WTC11 (cell line): Measurements from ENCODE around the gene CELSR1. TPM values are rescaled to one million over a fixed set of nuclear protein-coding genes. Genes with fewer than 3 reads are reported as not detected.

Experiments used
- ATAC-seq: fragments of 200-7000 bp; cut with Tn5 transposase; 2 replicates; pipeline ENCODE4 v1.10.0; 2021; ENCODE audit warnings: mild to moderate bottlenecking, moderate library complexity
- CTCF ChIA-PET: fragments of 300-600 bp; sonication (Branson Sonifier 250); formaldehyde crosslinking; loops from one replicate; lab custom pipeline; 2021; ENCODE audit warnings: antibody characterized with exemption; lab: Charles Lee
- POLR2A ChIA-PET: fragments of 350-600 bp; sonication (Branson Sonifier 250); formaldehyde crosslinking; loops from one replicate; lab custom pipeline; 2021; ENCODE audit warnings: antibody characterized with exemption; lab: Charles Lee
- DNase-seq: peaks from one replicate; pipeline ENCODE4 v3.0.0; 2021; ENCODE audit warnings: low spot score
- H3K27ac Mint-ChIP-seq: 2 replicates; pipeline ENCODE4 v1.8.0; 2021; ENCODE audit warnings: mixed read lengths
- H3K27me3 Mint-ChIP-seq: 2 replicates; pipeline ENCODE4 v1.8.0; 2021; ENCODE audit warnings: low read depth, mild to moderate bottlenecking, moderate library complexity, mixed read lengths
- H3K36me3 Mint-ChIP-seq: 2 replicates; pipeline ENCODE4 v1.8.0; 2021; ENCODE audit warnings: mixed read lengths
- H3K4me1 Mint-ChIP-seq: 2 replicates; pipeline ENCODE4 v1.8.0; 2022; ENCODE audit warnings: mixed read lengths
- H3K4me3 Mint-ChIP-seq: 2 replicates; pipeline ENCODE4 v1.8.0; 2021; ENCODE audit warnings: mild to moderate bottlenecking, moderate library complexity, mixed read lengths
- H3K9me3 Mint-ChIP-seq: 2 replicates; pipeline ENCODE4 v1.8.0; 2021; ENCODE audit warnings: mixed read lengths
- ATF1 ChIP-seq: sonication (generic); formaldehyde crosslinking; IDR thresholded peaks from 2 replicates; pipeline ENCODE4 v1.8.1; 2023; ENCODE audit warnings: mild to moderate bottlenecking, moderate library complexity, missing genetic modification reagents
- CBFB ChIP-seq: sonication (generic); formaldehyde crosslinking; IDR thresholded peaks from 2 replicates; pipeline ENCODE4 v1.8.1; 2022; ENCODE audit warnings: mild to moderate bottlenecking, low read depth, missing genetic modification reagents
- EMX1 ChIP-seq: fragments of 250-450 bp; sonication (Bioruptor Pico); IDR thresholded peaks from 2 replicates; pipeline ENCODE4 v1.8.0; 2021; ENCODE audit warnings: mild to moderate bottlenecking
- FOXJ3 ChIP-seq: sonication (generic); formaldehyde crosslinking; IDR thresholded peaks from 2 replicates; pipeline ENCODE4 v1.9.0; 2021; ENCODE audit warnings: missing genetic modification reagents, mild to moderate bottlenecking, borderline replicate concordance
- JAZF1 ChIP-seq: fragments of 250-450 bp; sonication (Bioruptor Pico); IDR thresholded peaks from 2 replicates; pipeline ENCODE4 v1.9.0; 2021; ENCODE audit warnings: moderate library complexity, mild to moderate bottlenecking, inconsistent platforms
- KAT7 ChIP-seq: sonication (generic); formaldehyde crosslinking; IDR thresholded peaks from 2 replicates; pipeline ENCODE4 v1.8.1; 2023; ENCODE audit warnings: missing genetic modification reagents, mild to moderate bottlenecking, borderline replicate concordance
- MYBL2 ChIP-seq: sonication (generic); formaldehyde crosslinking; IDR thresholded peaks from 2 replicates; pipeline ENCODE4 v1.8.1; 2023; ENCODE audit warnings: mild to moderate bottlenecking, moderate library complexity, missing genetic modification reagents
- NFYB ChIP-seq: sonication (generic); formaldehyde crosslinking; conservative IDR thresholded peaks from 2 replicates; pipeline ENCODE4 v1.8.0; 2022; ENCODE audit warnings: low read depth, missing genetic modification reagents
- SMAD3 ChIP-seq: sonication (generic); formaldehyde crosslinking; IDR thresholded peaks from 2 replicates; pipeline ENCODE4 v1.8.0; 2022; ENCODE audit warnings: missing genetic modification reagents, mild to moderate bottlenecking, borderline replicate concordance
- SP1 ChIP-seq: sonication (generic); formaldehyde crosslinking; conservative IDR thresholded peaks from 2 replicates; pipeline ENCODE4 v1.8.1; 2022; ENCODE audit warnings: missing genetic modification reagents
- ZNF396 ChIP-seq: fragments of 250-450 bp; sonication (Bioruptor Pico); IDR thresholded peaks from 2 replicates; pipeline ENCODE4 v1.8.0; 2021; ENCODE audit warnings: mild to moderate bottlenecking, moderate library complexity, borderline replicate concordance
- ZNF671 ChIP-seq: fragments of 250-450 bp; sonication (Bioruptor Pico); IDR thresholded peaks from 2 replicates; pipeline ENCODE4 v1.8.0; 2021; ENCODE audit warnings: mild to moderate bottlenecking
- total RNA-seq: library from RNA; stranded (reverse); gene quantifications from 3 replicates; pipeline ENCODE4 v1.2.3, GENCODE V29; 2021
- TF ChIP-seq, protein P1 (sequence below): sonication (generic); formaldehyde crosslinking; IDR thresholded peaks from 2 replicates; pipeline ENCODE4 v1.8.1; 2022; ENCODE audit warnings: mild to moderate bottlenecking, missing genetic modification reagents, moderate library complexity, borderline replicate concordance
- TF ChIP-seq, protein P2 (sequence below): sonication (generic); formaldehyde crosslinking; IDR thresholded peaks from 2 replicates; pipeline ENCODE4 v1.8.1; 2023; ENCODE audit warnings: mild to moderate bottlenecking, moderate library complexity, missing genetic modification reagents
- TF ChIP-seq, protein P3 (sequence below): sonication (generic); formaldehyde crosslinking; IDR thresholded peaks from 2 replicates; pipeline ENCODE4 v1.8.0; 2022; ENCODE audit warnings: missing genetic modification reagents
- TF ChIP-seq, protein P4 (sequence below): sonication (generic); formaldehyde crosslinking; IDR thresholded peaks from 2 replicates; pipeline ENCODE4 v1.8.0; 2022; ENCODE audit warnings: mild to moderate bottlenecking, missing genetic modification reagents
- TF ChIP-seq, protein P5 (sequence below): sonication (generic); formaldehyde crosslinking; IDR thresholded peaks from 2 replicates; pipeline ENCODE4 v1.8.0; 2022; ENCODE audit warnings: mild to moderate bottlenecking, missing genetic modification reagents
- TF ChIP-seq, protein P6 (sequence below): fragments of 250-450 bp; sonication (Bioruptor Pico); IDR thresholded peaks from 2 replicates; pipeline ENCODE4 v1.9.0; 2021; ENCODE audit warnings: mild to moderate bottlenecking
- TF ChIP-seq, protein P7 (sequence below): sonication (generic); formaldehyde crosslinking; IDR thresholded peaks from 2 replicates; pipeline ENCODE4 v1.8.1; 2023; ENCODE audit warnings: mild to moderate bottlenecking, missing genetic modification reagents, moderate library complexity
- TF ChIP-seq, protein P8 (sequence below): sonication (generic); formaldehyde crosslinking; IDR thresholded peaks from 2 replicates; pipeline ENCODE4 v1.8.1; 2022; ENCODE audit warnings: low read depth, mild to moderate bottlenecking, moderate library complexity, missing genetic modification reagents, borderline replicate concordance

CELSR1 gene
- total RNA-seq, 1 experiment from 2014 or later = 16.8 TPM

DNA sequence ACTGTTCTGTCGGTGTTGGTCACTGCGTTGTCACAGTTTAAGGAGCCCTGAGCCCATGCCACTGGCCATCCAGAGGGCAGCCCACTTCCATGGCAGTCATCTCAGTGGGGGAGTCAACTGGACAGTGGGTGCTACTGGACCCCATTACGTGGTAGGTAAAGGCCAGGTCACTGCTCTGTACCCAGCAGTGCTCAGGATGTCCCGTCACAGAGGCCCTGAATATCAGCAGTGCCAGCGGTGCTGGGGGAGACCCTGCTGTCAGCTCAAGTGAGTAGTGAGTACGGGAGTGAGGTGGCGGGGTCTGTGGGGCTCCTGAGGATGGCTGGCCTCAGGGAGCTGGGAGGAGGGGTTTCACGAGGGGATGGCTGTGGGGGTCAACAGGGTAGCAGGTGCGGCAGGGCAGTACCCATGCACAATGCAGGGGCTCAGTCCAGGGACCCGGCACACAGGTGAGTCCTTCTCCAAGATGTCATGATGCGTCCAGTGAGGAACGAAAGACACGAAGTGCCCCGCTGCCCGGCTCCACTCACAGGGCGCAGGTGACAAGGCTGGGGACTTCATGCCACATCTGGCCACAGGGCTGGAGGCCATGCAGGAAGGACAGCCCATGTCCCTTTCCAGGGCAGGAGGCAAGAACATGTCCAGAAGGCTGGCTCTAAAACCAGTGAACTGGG lies 27.9 kb downstream of the CELSR1 start:
- H3K27ac Mint-ChIP-seq = no peak overlapping the region; the same call in 1 of the 2 replicates
- CTCF ChIA-PET = interaction anchor here (1.2 to 1.6 kb wide), 4 partner anchors 9 to 142 kb away, joined by 3 to 10 read pairs (median 4); no protein-coding TSS in a partner anchor
- no peaks in the 10 kb centered on the region for H3K9me3 Mint-ChIP-seq
- no peaks in the 10 kb centered on the region for H3K27me3 Mint-ChIP-seq
- H3K36me3 Mint-ChIP-seq = no peaks in the 10 kb centered on the region
- no peak overlapping the region for H3K4me3 Mint-ChIP-seq
- POLR2A ChIA-PET = interaction anchor here (0.6 to 1.0 kb wide), 2 partner anchors 25 to 131 kb away, joined by 3 to 11 read pairs; no protein-coding TSS in a partner anchor
- DNase-seq = no peak
- TF ChIP-seq FOXJ3 (CRISPR knock-in tag) = no peak
- TF ChIP-seq, protein P1, sequence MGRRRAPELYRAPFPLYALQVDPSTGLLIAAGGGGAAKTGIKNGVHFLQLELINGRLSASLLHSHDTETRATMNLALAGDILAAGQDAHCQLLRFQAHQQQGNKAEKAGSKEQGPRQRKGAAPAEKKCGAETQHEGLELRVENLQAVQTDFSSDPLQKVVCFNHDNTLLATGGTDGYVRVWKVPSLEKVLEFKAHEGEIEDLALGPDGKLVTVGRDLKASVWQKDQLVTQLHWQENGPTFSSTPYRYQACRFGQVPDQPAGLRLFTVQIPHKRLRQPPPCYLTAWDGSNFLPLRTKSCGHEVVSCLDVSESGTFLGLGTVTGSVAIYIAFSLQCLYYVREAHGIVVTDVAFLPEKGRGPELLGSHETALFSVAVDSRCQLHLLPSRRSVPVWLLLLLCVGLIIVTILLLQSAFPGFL (CRISPR knock-in tag) = no peak
- TF ChIP-seq CBFB (CRISPR knock-in tag) = no peak
- TF ChIP-seq ZNF396 (CRISPR knock-in tag) = no peak
- TF ChIP-seq SP1 (CRISPR knock-in tag) = no peak
- TF ChIP-seq, protein P2, sequence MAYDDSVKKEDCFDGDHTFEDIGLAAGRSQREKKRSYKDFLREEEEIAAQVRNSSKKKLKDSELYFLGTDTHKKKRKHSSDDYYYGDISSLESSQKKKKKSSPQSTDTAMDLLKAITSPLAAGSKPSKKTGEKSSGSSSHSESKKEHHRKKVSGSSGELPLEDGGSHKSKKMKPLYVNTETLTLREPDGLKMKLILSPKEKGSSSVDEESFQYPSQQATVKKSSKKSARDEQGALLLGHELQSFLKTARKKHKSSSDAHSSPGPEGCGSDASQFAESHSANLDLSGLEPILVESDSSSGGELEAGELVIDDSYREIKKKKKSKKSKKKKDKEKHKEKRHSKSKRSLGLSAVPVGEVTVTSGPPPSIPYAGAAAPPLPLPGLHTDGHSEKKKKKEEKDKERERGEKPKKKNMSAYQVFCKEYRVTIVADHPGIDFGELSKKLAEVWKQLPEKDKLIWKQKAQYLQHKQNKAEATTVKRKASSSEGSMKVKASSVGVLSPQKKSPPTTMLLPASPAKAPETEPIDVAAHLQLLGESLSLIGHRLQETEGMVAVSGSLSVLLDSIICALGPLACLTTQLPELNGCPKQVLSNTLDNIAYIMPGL (CRISPR knock-in tag) = no peak
- TF ChIP-seq, protein P3, sequence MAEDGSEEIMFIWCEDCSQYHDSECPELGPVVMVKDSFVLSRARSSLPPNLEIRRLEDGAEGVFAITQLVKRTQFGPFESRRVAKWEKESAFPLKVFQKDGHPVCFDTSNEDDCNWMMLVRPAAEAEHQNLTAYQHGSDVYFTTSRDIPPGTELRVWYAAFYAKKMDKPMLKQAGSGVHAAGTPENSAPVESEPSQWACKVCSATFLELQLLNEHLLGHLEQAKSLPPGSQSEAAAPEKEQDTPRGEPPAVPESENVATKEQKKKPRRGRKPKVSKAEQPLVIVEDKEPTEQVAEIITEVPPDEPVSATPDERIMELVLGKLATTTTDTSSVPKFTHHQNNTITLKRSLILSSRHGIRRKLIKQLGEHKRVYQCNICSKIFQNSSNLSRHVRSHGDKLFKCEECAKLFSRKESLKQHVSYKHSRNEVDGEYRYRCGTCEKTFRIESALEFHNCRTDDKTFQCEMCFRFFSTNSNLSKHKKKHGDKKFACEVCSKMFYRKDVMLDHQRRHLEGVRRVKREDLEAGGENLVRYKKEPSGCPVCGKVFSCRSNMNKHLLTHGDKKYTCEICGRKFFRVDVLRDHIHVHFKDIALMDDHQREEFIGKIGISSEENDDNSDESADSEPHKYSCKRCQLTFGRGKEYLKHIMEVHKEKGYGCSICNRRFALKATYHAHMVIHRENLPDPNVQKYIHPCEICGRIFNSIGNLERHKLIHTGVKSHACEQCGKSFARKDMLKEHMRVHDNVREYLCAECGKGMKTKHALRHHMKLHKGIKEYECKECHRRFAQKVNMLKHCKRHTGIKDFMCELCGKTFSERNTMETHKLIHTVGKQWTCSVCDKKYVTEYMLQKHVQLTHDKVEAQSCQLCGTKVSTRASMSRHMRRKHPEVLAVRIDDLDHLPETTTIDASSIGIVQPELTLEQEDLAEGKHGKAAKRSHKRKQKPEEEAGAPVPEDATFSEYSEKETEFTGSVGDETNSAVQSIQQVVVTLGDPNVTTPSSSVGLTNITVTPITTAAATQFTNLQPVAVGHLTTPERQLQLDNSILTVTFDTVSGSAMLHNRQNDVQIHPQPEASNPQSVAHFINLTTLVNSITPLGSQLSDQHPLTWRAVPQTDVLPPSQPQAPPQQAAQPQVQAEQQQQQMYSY (CRISPR knock-in tag) = no peak
- no peak for TF ChIP-seq MYBL2 (CRISPR knock-in tag)
- TF ChIP-seq, protein P4, sequence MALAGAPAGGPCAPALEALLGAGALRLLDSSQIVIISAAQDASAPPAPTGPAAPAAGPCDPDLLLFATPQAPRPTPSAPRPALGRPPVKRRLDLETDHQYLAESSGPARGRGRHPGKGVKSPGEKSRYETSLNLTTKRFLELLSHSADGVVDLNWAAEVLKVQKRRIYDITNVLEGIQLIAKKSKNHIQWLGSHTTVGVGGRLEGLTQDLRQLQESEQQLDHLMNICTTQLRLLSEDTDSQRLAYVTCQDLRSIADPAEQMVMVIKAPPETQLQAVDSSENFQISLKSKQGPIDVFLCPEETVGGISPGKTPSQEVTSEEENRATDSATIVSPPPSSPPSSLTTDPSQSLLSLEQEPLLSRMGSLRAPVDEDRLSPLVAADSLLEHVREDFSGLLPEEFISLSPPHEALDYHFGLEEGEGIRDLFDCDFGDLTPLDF (CRISPR knock-in tag) = no peak
- TF ChIP-seq, protein P5, sequence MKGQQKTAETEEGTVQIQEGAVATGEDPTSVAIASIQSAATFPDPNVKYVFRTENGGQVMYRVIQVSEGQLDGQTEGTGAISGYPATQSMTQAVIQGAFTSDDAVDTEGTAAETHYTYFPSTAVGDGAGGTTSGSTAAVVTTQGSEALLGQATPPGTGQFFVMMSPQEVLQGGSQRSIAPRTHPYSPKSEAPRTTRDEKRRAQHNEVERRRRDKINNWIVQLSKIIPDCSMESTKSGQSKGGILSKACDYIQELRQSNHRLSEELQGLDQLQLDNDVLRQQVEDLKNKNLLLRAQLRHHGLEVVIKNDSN (CRISPR knock-in tag) = no peak
- TF ChIP-seq, protein P6, sequence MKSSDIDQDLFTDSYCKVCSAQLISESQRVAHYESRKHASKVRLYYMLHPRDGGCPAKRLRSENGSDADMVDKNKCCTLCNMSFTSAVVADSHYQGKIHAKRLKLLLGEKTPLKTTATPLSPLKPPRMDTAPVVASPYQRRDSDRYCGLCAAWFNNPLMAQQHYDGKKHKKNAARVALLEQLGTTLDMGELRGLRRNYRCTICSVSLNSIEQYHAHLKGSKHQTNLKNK (CRISPR knock-in tag) = no peak
- ATAC-seq = no peak
- peaks cover 21% of the 10 kb centered on the region for H3K4me1 Mint-ChIP-seq

DNA sequence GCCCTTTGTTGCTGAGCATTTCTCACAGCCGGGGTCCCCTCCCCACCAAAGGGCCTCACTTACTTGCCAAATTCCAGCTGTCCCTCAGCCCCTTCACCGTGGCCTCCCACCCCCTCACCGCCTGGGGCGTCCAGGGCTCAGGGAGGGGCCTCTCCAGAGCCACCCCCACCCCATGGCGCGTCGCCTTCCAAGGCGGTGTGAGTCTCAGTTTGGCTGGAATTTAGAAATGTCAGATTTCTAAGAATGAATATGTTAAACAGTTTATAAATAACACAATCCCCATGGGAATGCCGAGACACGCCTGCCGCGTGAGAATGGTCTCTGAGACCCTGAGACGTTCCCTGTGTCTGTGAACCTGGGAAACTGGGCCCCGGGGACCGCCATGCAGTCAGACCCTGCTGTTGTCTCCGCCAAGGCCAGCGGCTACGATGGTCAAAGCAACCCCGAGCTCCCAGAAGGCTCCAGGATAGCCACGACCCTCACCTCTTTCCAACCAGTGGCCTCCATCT lies 28.9 kb downstream of the CELSR1 start:
- no peak for ATAC-seq
- no peak for DNase-seq
- no peaks in the 10 kb centered on the region for H3K27me3 Mint-ChIP-seq
- POLR2A ChIA-PET = no interaction called here
- H3K4me3 Mint-ChIP-seq = no peak overlapping the region
- H3K4me1 Mint-ChIP-seq = peaks cover 21% of the 10 kb centered on the region
- 0 out of 2 replicates have a peak overlapping the region, but pooled peaks have one; percentile 55 for H3K27ac Mint-ChIP-seq
- CTCF ChIA-PET = interaction anchor here (1.1 kb wide), 1 partner anchor 141 kb away, joined by 3 read pairs; no protein-coding TSS in a partner anchor
- no peaks in the 10 kb centered on the region for H3K36me3 Mint-ChIP-seq
- no peaks in the 10 kb centered on the region for H3K9me3 Mint-ChIP-seq
- TF ChIP-seq, protein P7, sequence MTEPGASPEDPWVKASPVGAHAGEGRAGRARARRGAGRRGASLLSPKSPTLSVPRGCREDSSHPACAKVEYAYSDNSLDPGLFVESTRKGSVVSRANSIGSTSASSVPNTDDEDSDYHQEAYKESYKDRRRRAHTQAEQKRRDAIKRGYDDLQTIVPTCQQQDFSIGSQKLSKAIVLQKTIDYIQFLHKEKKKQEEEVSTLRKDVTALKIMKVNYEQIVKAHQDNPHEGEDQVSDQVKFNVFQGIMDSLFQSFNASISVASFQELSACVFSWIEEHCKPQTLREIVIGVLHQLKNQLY (CRISPR knock-in tag) = no peak
- TF ChIP-seq ATF1 (CRISPR knock-in tag) = no peak
- TF ChIP-seq CBFB (CRISPR knock-in tag) = no peak
- no peak for TF ChIP-seq SMAD3 (CRISPR knock-in tag)
- TF ChIP-seq, protein P8, sequence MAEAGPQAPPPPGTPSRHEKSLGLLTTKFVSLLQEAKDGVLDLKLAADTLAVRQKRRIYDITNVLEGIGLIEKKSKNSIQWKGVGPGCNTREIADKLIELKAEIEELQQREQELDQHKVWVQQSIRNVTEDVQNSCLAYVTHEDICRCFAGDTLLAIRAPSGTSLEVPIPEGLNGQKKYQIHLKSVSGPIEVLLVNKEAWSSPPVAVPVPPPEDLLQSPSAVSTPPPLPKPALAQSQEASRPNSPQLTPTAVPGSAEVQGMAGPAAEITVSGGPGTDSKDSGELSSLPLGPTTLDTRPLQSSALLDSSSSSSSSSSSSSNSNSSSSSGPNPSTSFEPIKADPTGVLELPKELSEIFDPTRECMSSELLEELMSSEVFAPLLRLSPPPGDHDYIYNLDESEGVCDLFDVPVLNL (CRISPR knock-in tag) = no peak
- TF ChIP-seq EMX1 (CRISPR knock-in tag) = no peak
- no peak for TF ChIP-seq NFYB
- no peak for TF ChIP-seq ZNF671 (CRISPR knock-in tag)
- TF ChIP-seq KAT7 (CRISPR knock-in tag) = no peak
- TF ChIP-seq, protein P4 (CRISPR knock-in tag) = no peak
- TF ChIP-seq JAZF1 = no peak
